Lower leg skin (tissue), 3 donors: ENCODE measurements around the gene KIRREL3.

Source experiments
- CTCF ChIP-seq, 3 donors: fragments of 450-650 bp; IDR thresholded peaks; one replicate each; pipeline ENCODE4 v1.5.1; 2016; ENCODE audit warnings: antibody characterized with exemption in 3 of 3, mild to moderate bottlenecking in 3 of 3, moderate library complexity in 2 of 3
- POLR2A ChIP-seq, 2 donors: fragments of 450-650 bp; IDR thresholded peaks; one replicate each; pipeline ENCODE4 v1.6.1; 2016 to 2017; ENCODE audit warnings: antibody characterized with exemption in 2 of 2, mild to moderate bottlenecking in 1 of 2, moderate library complexity in 1 of 2

GRCh38 chr11:126834573-126834972, 166.0 kb downstream of the KIRREL3 start:
- TF ChIP-seq CTCF (IDR thresholded peaks at IDR 0.05), result no peak
- TF ChIP-seq POLR2A (IDR thresholded peaks at IDR 0.05), result no peak
